ENCODE results near the gene SF3B4. TPM values are rescaled to one million over a fixed set of nuclear protein-coding genes. Genes with fewer than 3 reads are reported as not detected.

Gene SF3B4
- polyA plus RNA-seq, 1 donor, result 41.1 TPM

DNA sequence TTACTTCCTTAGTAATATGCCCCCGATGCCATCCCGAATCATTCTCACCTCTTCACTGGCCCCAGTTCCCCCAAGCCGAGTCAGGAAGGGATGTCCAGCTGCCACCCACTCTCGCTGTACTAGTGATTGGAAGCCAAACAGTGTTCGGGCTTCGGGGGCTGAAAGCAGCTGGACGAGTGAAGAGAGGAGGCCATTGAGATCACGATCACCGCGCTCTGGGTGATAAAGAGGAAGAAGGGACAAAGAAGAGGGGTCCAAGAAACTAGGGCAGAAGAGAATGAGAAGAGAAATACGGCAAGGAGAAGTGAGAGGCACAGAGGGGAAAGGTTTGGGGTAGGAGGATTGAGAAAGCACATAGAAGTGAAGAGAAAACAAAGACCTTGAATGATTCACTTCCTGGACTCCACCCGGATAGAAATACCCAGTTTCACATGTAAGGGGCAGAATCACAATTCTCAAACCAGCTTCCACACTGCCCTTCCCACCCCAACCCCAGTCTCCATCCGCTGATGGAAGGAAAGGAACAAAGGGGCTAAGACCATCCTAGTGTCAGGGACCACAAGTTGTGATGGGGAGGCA lies 3.7 kb upstream of the SF3B4 start:
- no peak for DNase-seq

DNA sequence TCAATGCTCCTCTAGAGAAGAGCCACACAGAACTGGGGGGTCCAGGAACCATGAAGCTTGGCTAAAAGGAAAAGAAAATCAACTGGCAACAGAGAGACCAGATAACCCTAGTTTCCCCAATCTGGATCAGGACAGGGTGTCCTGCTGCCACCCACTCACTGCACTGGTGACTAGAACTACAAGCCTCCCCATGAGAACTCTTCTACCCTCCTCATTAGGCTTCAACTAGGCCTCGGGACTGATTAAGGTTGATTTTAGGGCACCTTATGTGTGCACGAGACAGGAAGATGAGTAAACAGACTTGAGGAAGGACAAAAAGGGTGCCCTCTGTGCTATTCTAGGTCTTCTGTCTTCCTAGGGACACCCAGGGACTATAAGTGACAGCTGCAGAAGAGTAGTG lies 2.3 kb upstream of the SF3B4 start:
- no peak for DNase-seq

- no peak for DNase-seq
Measured at GRCh38 chr1:149928401-149928724, 760 bp upstream of the SF3B4 start.

DNA sequence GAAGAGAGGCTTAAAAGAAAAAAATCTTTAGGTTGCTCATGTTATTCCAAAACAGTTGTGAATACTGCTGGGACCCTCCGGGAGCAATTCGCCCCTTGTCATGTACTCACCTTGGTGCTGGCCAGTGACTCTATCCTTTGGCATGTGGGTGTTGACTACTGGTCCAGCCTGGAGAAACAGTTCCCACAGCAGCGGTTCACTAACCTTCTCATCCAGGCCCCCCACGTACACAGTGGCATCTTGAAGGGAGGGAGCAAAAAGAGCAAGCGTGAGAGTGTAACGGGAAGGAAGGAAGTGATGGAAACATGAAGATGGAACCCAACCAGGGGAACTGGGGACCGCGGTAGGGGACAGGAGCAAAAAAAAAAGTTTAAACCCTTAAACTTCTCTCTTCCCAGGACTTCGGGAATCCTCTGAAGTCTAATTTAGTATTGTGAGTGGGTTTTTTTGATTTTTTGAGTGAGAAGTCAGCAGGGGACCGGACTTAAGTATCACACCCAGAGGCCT lies 494 bp downstream of the SF3B4 start:
- DNase-seq, result no peak

- no peak for DNase-seq
Measured at GRCh38 chr1:149926296-149926695, 1.3 kb downstream of the SF3B4 start.

DNA sequence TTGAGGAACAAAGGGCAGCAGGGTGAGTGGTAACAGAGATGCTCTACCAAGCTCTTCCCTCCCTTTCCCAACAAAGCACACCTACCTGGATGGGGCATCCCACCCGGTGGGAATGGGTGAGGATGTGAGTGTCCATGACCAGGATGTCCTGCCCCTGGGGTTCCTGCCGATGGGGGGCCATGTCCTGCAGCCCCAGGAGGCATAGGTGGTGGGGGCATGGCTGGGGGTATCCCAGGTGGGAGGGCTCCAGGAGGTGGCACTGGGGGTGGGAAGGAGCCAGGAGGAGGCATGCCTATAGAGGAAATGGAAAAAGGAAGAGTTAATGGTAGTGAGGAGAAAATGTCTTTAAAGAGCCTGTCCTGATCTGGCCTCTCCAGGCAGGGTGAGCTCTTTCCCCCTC lies 1.9 kb downstream of the SF3B4 start:
- no peak for DNase-seq

GRCh38 chr1:149925345-149925744 lies 2.3 kb downstream of the SF3B4 start:
- DNase-seq, result no peak

- no peak for DNase-seq
Measured at GRCh38 chr1:149923626-149924025, 4.0 kb downstream of the SF3B4 start.

GRCh38 chr1:149917571-149918144 lies 9.9 kb downstream of the SF3B4 start, which contains the start of gene SV2A:
TSS of gene SV2A (minus strand) at chr1:149917844. CDS start at chr1:149913840, 4,004 bp downstream.
- peak; percentile 57 for DNase-seq

GRCh38 chr1:149916898-149917252 lies 10.7 kb downstream of the SF3B4 start:
- no peak for DNase-seq

GRCh38 chr1:149916193-149916897 lies 11.3 kb downstream of the SF3B4 start:
- DNase-seq, result no peak

DNA sequence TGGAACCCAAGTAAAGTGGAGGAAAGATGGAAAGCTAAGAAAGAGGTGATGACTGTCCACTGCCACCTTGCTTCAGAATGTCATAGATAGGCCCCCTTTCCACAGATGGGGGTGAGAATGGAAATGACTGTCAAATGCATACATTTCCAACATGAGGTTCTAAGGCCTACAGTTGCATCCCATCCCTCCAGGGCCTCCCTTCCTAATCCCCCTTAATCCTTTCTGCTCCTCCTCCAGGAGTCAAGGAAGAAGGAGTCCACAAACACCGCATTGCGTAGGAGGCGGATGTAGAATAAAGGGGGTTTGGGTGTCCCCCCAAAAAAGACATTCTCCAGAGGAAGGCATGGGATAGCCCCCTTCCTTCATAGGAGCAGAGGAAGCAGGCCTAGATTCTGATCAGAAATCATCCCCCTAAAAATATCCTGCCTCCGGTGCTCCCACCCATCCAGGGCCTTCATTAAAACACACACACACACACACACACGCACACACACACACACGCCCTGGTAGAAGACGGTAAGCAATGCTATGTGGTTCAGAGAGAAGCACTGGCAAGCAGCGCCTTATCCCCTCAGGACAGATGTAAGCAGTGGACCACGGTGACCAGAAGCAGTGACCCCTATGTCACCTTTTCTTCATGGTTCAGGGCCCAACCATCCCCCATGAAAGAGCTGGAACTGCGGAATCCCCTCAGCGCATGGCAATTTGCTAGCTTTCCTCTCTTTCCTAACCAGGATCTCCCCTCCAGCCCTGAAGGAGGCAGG lies 12.0 kb downstream of the SF3B4 start:
- DNase-seq, result no peak

DNA sequence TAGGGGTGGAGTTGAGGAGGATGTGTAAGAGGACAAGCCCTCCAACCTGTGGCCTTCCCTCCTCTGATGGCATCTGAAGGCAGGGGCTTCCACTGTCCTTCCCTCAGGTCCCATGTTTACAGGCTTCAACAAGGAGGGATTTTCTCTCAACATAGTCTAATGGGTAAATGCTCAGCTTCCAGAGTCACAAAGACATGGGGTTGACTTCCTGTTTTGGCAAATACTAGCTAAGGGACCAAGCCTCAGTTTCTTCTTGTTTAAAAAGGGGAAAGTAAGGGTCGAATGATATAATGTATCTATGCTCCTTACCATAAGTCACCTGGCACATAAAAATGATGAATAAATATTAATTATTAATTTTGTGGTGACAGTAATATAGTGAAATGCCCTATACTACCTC lies 13.1 kb downstream of the SF3B4 start:
- DNase-seq, result no peak

GRCh38 chr1:149906570-149907075 lies 21.0 kb downstream of the SF3B4 start:
- no peak for DNase-seq

- no peak for DNase-seq
Measured at GRCh38 chr1:149903836-149904491, 23.6 kb downstream of the SF3B4 start.

- DNase-seq, result peak; percentile 95
Measured at GRCh38 chr1:149899460-149900284, 27.9 kb downstream of the SF3B4 start, which contains the start of gene BOLA1. TSS of gene BOLA1 (plus strand) at chr1:149899568. CDS start at chr1:149900060, 492 bp downstream.

DNA sequence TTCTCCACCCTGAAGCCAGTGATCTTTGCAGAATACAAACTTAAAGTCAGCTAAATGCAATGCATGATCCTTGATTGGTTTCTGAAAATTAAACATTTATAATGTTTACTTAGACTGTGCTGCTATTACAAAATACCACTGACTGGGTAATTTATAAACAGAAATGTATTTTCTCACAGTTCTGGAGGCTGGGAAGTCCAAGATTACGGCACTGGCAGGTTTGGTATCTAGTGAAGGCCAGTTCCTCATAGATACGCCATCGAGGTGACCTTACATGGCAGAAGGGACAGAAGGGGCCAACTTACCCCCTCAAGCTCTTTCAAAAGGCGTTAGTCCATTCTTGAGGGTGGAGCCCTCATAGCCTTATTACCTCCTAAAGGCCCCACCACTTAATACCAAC lies 31.0 kb downstream of the SF3B4 start:
- DNase-seq, result no peak

GRCh38 chr1:149888999-149889289 lies 38.7 kb downstream of the SF3B4 start:
- DNase-seq, result peak; percentile 54

GRCh38 chr1:149888247-149888998 lies 39.2 kb downstream of the SF3B4 start:
- peak; percentile 89 for DNase-seq

DNA sequence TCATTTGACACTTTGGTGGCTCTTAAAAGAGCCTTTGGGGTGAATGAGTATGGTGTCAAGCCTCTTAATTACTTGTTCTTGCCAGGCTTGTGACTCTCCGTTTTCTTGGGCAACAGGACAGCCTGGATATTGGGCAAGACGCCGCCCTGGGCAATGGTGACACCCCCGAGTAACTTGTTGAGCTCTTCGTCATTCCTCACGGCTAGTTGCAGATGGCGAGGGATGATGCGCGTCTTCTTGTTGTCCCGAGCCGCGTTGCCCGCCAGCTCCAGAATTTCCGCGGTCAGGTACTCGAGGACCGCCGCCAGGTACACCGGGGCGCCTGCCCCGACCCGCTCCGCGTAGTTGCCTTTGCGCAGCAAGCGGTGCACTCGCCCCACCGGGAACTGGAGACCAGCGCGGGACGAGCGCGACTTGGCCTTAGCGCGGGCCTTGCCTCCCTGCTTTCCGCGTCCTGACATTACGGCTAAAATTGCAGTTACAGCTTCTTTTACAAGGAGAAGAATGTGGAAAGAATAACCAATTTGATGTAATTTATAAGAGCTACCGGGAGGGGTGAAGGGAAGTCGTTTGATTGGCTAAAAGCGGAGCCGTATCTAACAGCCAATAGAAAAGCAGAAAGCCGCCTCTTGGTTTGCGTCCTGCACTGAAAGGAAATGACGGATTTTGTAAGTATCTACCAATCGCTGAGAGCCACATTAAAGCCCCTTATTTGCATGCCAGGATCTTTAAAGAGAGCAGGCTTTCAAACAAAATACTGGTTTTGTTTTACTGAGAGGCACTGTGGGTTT lies 40.0 kb downstream of the SF3B4 start:
- DNase-seq, result peak; percentile 94

All from hindlimb muscle (tissue), 1 donor.